Right cardiac atrium (tissue), 5 donors: ENCODE measurements around the gene IMPA2. TPM values are rescaled to one million over a fixed set of nuclear protein-coding genes. Genes with fewer than 3 reads are reported as not detected.

Experiments used
- ATAC-seq, 2 donors: fragments of 200-7000 bp; cut with Tn5 transposase; one replicate each; pipeline versions ENCODE4 v1.8.0 to v1.9.1; 2020; ENCODE audit warnings: moderate library complexity in 2 of 2, mild to moderate bottlenecking in 1 of 2
- DNase-seq, 3 donors: peaks; one replicate each; pipeline ENCODE4 v3.0.0-alpha.2; 2020
- H3K27ac ChIP-seq: one replicate; pipeline ENCODE4 v1.5.1; 2013; ENCODE audit warnings: mild to moderate bottlenecking, low read length, control low read depth, moderate library complexity
- H3K27me3 ChIP-seq: one replicate; pipeline ENCODE4 v1.6.1; 2013; ENCODE audit not compliant: control insufficient read depth, insufficient read depth
- H3K4me1 ChIP-seq: one replicate; pipeline ENCODE4 v1.6.1; 2013; ENCODE audit warnings: low read length; ENCODE audit not compliant: control insufficient read depth, insufficient read depth
- H3K4me3 ChIP-seq: one replicate; pipeline ENCODE4 v1.5.1; 2013; ENCODE audit warnings: low read length, control low read depth
- H3K9me3 ChIP-seq: one replicate; pipeline ENCODE4 v1.6.1; 2013; ENCODE audit warnings: low read length; ENCODE audit not compliant: control insufficient read depth
- WGBS: extraction: QIAGEN DNeasy Blood & Tissue Kit; methylation state at CpG from one replicate; pipeline ENCODE4 v1.1.7; 2013; 5-methylcytosine and 5-hydroxymethylcytosine counted together
- intact Hi-C, 4 donors: fragments of 100-400 bp; cut with DNase I; formaldehyde crosslinking; loops; one replicate each; pipeline versions ENCODE4 v1.11.0 to v1.14.0; 2022 to 2023
- polyA plus RNA-seq: library from polyadenylated mRNA; stranded (reverse); fragments of 200-250 nt; gene quantifications from one replicate; pipeline ENCODE4 v1.2.3, GENCODE V29; 2013
- total RNA-seq, 4 donors: library from RNA; stranded (reverse); fragmentation: NEBNext Ultra II Directional; extraction: Animal tissue kit (Norgen Biotek cat#: 25700); gene quantifications; one replicate each; pipeline ENCODE4 v1.2.1, GENCODE V29; 2021
- donor health status: healthy with polysubstance abuse.
- donor health status: DM: no; HTN: yes; CAD: no.
- donor health status: DM: no; HTN: no; CAD: no.
- donor health status: DM: no; HTN: yes; CAD: no; lungs with severe emphysema.
- donor health status: DM: yes; HTN: yes; CAD: no.

The IMPA2 gene
- total and polyA plus RNA-seq, 5 donors, result 19.8 to 26.9 (median 21.9) TPM

DNA sequence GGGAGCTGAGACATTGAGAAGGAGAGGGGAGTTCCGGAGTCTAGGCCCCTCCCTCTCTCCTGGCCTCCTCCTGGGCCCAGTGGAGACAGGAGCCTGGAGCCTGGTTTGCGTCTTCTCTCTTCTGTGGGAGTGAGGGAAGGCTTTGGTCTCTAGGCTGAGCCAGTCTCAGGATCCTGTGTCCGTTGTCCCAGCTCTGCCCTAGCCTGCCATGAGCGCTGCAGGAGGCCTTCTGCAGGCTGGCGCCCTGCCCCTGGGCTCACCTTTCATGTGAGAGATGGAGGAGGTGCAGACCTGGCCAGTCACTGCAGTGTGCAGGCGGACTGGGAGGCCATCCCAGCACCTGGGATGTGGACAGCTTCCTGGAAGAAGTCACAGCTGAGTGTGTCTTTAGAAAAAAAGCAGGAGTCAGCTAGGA lies 8.7 kb downstream of the IMPA2 start:
- Histone ChIP-seq H3K27me3 (no peaks in the 10 kb centered on the region), H3K4me3 (no peak overlapping the region), H3K9me3 (no peaks in the 10 kb centered on the region), H3K4me1 (peaks cover 2% of the 10 kb centered on the region), H3K27ac (no peak overlapping the region)
- no peak for DNase-seq
- intact Hi-C loops, result no loop called here
- 87% methylated on average over 6 of the region's 6 CpGs for WGBS
- ATAC-seq, result no peak

- no peaks in the 10 kb centered on the region for H3K27me3 ChIP-seq
- no peaks in the 10 kb centered on the region for H3K9me3 ChIP-seq
- peaks cover 2% of the 10 kb centered on the region for H3K4me1 ChIP-seq
- ATAC-seq (no peak), DNase-seq (no peak)
- intact Hi-C loops, result no loop called here
- H3K27ac ChIP-seq, result no peak overlapping the region
- H3K4me3 ChIP-seq, result no peak overlapping the region
- WGBS, result 77% methylated on average over 9 of the region's 9 CpGs
Observed at GRCh38 chr18:11990539-11990938, 9.2 kb downstream of the IMPA2 start.

GRCh38 chr18:11991021-11991795 lies 9.9 kb downstream of the IMPA2 start:
- no peak overlapping the region for H3K27ac ChIP-seq
- DNase-seq, result no peak
- no peak for ATAC-seq
- intact Hi-C loops, result no loop called here
- WGBS, result 88% methylated on average over 19 of the region's 19 CpGs
- H3K4me1 ChIP-seq, result peaks cover 2% of the 10 kb centered on the region
- no peaks in the 10 kb centered on the region for H3K27me3 ChIP-seq
- no peak overlapping the region for H3K4me3 ChIP-seq
- H3K9me3 ChIP-seq, result no peaks in the 10 kb centered on the region

- H3K27ac ChIP-seq, result no peak overlapping the region
- no peak for DNase-seq
- H3K4me1 ChIP-seq, result no peaks in the 10 kb centered on the region
- no peak for ATAC-seq
- 87% methylated on average over 12 of the region's 12 CpGs for WGBS
- no peaks in the 10 kb centered on the region for H3K27me3 ChIP-seq
- H3K9me3 ChIP-seq, result no peaks in the 10 kb centered on the region
- no peak overlapping the region for H3K4me3 ChIP-seq
- intact Hi-C loops, result no loop called here
Observed at GRCh38 chr18:11992096-11992790, 10.9 kb downstream of the IMPA2 start.

DNA sequence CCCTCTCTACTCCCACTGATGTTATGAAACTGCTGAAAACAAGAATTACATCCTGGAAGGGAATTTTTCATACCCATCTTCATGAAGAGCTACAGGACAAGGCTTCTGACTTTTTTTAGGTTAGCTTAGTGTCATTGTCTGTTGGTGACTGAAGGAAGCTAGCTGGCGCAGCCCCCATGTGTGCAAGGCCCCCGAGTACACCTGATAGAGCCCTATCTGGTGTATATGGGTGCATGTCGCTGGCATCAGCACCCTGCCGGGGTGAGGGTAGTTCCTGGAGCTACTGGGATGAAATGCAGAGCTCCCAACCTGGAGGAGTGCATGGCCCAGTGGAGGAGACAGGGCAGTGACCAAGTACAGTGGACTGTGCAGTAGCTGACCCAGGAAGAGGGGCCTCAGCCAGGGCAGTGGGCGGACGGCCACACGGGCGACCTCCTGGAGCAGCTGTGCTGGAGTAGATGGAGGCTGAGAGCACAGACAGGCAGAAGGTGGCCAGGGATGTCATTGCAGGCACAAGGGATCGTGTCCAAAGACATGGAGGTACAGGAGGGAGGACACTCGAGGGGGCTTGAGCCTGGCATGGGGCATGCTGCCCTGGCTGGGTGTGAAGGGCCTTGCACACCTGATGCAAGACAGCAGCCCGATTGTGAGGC lies 12.1 kb downstream of the IMPA2 start:
- intact Hi-C loops, result no loop called here
- Histone ChIP-seq H3K9me3 (no peaks in the 10 kb centered on the region), H3K27ac (no peak overlapping the region), H3K4me3 (no peak overlapping the region), H3K27me3 (no peaks in the 10 kb centered on the region), H3K4me1 (peaks cover 3% of the 10 kb centered on the region)
- no peak for ATAC-seq
- no peak for DNase-seq
- 88% methylated on average over 11 of the region's 11 CpGs for WGBS

GRCh38 chr18:11994336-11994702 lies 13.0 kb downstream of the IMPA2 start:
- Histone ChIP-seq H3K4me1 (peaks cover 3% of the 10 kb centered on the region), H3K4me3 (no peak overlapping the region), H3K27ac (peak overlapping the region; percentile 76), H3K9me3 (no peaks in the 10 kb centered on the region), H3K27me3 (no peaks in the 10 kb centered on the region)
- ATAC-seq (peak in 1 of 2 donors; percentile 13), DNase-seq (peak in 2 of 3 donors; percentile 27 to 38)
- intact Hi-C loops, result loop anchor here in 1 of 4 donors (2.0 kb wide), 1 partner anchor 56 kb away; no protein-coding TSS in a partner anchor
- WGBS, result 62% methylated on average over 4 of the region's 4 CpGs

DNA sequence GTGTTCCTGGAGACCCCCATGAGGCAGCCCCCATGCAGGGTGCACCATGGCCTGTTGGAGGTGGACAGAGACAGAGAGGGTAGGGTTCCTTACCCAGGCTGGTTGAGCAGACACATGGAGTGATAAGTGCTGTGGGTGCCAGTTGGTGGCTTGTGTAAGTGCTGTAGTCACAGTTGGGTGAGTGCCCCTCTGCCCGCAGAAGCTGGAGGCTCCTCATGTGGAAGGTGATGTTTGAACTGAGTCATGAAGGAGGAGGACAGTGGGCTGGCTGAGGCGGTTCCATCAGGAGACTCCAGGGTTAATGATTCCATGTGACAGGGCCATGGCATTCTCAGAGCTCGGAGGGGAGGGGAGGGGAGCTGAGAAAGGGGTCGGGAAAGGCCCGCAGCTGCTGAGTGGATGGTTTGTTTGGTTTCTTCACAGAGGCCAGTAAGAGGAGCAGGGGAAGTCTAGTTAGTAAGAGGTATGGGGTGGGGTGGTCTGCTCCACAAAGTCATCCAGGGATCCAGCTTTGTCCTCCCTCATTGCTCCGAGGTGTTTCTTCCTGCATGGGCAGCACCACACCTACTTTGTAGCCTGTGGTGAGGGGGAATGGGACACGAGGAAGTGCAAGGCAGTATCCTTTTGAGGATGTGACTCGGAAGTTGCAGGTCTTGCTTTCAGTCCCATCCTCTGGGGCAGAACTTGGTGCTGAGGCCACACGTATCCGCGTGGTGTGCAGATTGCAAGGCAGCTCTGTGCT lies 13.6 kb downstream of the IMPA2 start:
- peak overlapping the region; percentile 76 for H3K27ac ChIP-seq
- peaks cover 3% of the 10 kb centered on the region for H3K4me1 ChIP-seq
- H3K4me3 ChIP-seq, result no peak overlapping the region
- H3K27me3 ChIP-seq, result no peaks in the 10 kb centered on the region
- intact Hi-C loops, result loop anchor here (2.0 to 5.0 kb wide), 3 partner anchors 53 to 58 kb away; no protein-coding TSS in a partner anchor
- H3K9me3 ChIP-seq, result no peaks in the 10 kb centered on the region
- peak in 1 of 3 donors; percentile 24 for DNase-seq
- 54% methylated on average over 11 of the region's 11 CpGs for WGBS
- no peak for ATAC-seq

DNA sequence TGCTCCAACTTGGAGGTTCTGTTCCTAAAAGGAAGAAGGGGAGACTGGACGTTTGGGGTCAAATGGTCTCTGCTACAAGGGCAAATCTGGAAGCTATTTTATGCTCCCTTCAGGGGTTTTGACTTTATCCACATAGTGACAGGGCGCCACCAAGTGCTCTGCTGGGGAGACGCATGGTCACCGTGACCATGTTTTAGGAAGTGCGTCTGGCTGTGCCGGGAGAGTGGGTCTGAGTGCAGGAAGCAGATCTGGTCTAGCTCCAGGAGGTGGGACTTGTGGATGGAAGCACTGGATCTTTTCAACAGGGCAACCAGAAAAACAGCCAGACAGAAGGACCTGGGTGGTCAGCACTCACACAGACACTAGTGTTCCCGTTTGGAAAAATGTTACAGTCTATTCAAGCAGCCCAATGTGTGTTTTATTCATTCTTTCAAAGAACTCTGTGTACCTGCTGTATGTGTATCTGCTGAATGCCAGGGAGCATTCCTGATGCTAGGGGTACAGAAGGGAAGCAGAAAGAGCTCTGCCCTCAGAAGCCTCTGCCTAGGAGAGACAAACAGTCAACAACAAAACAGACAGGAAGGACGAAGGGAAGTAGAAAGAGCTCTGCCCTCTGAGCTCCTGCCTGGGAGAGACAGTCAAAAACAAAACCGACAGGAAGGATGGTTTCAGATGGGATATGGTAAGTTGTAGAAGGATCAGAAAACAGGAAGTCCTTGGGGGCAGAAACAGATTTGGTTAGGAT lies 14.3 kb downstream of the IMPA2 start:
- Histone ChIP-seq H3K27me3 (no peaks in the 10 kb centered on the region), H3K4me1 (peaks cover 3% of the 10 kb centered on the region), H3K4me3 (no peak overlapping the region), H3K9me3 (no peaks in the 10 kb centered on the region), H3K27ac (peak overlapping the region; percentile 25)
- WGBS, result 10% methylated on average over 9 of the region's 9 CpGs
- intact Hi-C loops, result loop anchor here (2.0 to 5.0 kb wide), 3 partner anchors 53 to 58 kb away; no protein-coding TSS in a partner anchor
- ATAC-seq (peak; percentile 90 to 92), DNase-seq (peak; percentile 81 to 89 (median 88))

GRCh38 chr18:11996190-11996754 lies 15.0 kb downstream of the IMPA2 start:
- no peaks in the 10 kb centered on the region for H3K27me3 ChIP-seq
- H3K9me3 ChIP-seq, result no peaks in the 10 kb centered on the region
- no peak overlapping the region for H3K4me3 ChIP-seq
- no peak overlapping the region for H3K27ac ChIP-seq
- peak in 1 of 3 donors; percentile 12 for DNase-seq
- H3K4me1 ChIP-seq, result peaks cover 3% of the 10 kb centered on the region
- intact Hi-C loops, result loop anchor here in 3 of 4 donors (5.0 kb wide), 2 partner anchors 54 to 59 kb away; no protein-coding TSS in a partner anchor
- no peak for ATAC-seq
- WGBS, result 76% methylated on average over 9 of the region's 9 CpGs

GRCh38 chr18:11996907-11997306 lies 15.6 kb downstream of the IMPA2 start:
- Histone ChIP-seq H3K27me3 (no peaks in the 10 kb centered on the region), H3K4me3 (no peak overlapping the region), H3K27ac (no peak overlapping the region), H3K9me3 (no peaks in the 10 kb centered on the region), H3K4me1 (peaks cover 3% of the 10 kb centered on the region)
- DNase-seq, result peak in 1 of 3 donors; percentile 3
- intact Hi-C loops, result loop anchor here in 3 of 4 donors (5.0 kb wide), 2 partner anchors 55 to 60 kb away; no protein-coding TSS in a partner anchor
- ATAC-seq, result no peak
- 96% methylated on average over 4 of the region's 4 CpGs for WGBS
